OCI-LY3 (cell line): ENCODE measurements around the gene EGFLAM.

ENCODE experiments used
- H2AFZ ChIP-seq: fragments of 200-600, 300-600 bp; shearing (Covaris generic); 2 replicates; pipeline ENCODE4 v1.6.0; 2014; ENCODE audit warnings: antibody characterized with exemption, low read depth, low read length
- H3K27ac ChIP-seq: fragments of 200-600, 300-600 bp; sonication (generic); 2 replicates; pipeline ENCODE4 v1.5.1; 2014; ENCODE audit warnings: mild to moderate bottlenecking, low read length, moderate library complexity, mixed read lengths
- H3K27me3 ChIP-seq: fragments of 200-600, 300-600 bp; sonication (generic); 2 replicates; pipeline ENCODE4 v1.6.1; 2014; ENCODE audit warnings: low read depth, low read length, mixed read lengths
- H3K36me3 ChIP-seq: fragments of 200-600, 300-600 bp; sonication (generic); replicated peaks from 2 replicates; pipeline ENCODE3; 2014; ENCODE audit warnings: low read depth, low read length, mixed read lengths
- H3K4me1 ChIP-seq: fragments of 300-600, 200-600 bp; sonication (generic); 2 replicates; pipeline ENCODE4 v1.6.1; 2014; ENCODE audit warnings: low read length, mixed read lengths
- H3K4me2 ChIP-seq: fragments of 200-600, 300-600 bp; sonication (generic); 2 replicates; pipeline ENCODE4 v1.6.1; 2014; ENCODE audit warnings: low read length, mixed read lengths
- H3K4me3 ChIP-seq: fragments of 300-600, 200-600 bp; sonication (generic); 2 replicates; pipeline ENCODE4 v1.5.1; 2014; ENCODE audit warnings: antibody characterized with exemption, mild to moderate bottlenecking, low read length, moderate library complexity
- H3K79me2 ChIP-seq: fragments of 300-600, 200-600 bp; shearing (Covaris generic); 2 replicates; pipeline ENCODE4 v1.6.1; 2014; ENCODE audit warnings: mild to moderate bottlenecking, low read length, mixed read lengths
- H3K9ac ChIP-seq: fragments of 300-600, 200-600 bp; shearing (Covaris generic); 2 replicates; pipeline ENCODE4 v1.6.0; 2014; ENCODE audit warnings: mild to moderate bottlenecking, low read length, moderate library complexity
- H3K9me3 ChIP-seq: fragments of 200-600, 300-600 bp; shearing (Covaris generic); 2 replicates; pipeline ENCODE4 v1.6.1; 2014; ENCODE audit warnings: low read length, mixed read lengths; ENCODE audit not compliant: insufficient read depth
- H4K20me1 ChIP-seq: fragments of 200-600, 300-600 bp; sonication (generic); 2 replicates; pipeline ENCODE4 v1.6.1; 2016; ENCODE audit warnings: low read length, mixed read lengths; ENCODE audit not compliant: insufficient read depth
- EZH2phosphoT487 ChIP-seq: fragments of 200-600 bp; shearing (Covaris generic); IDR thresholded peaks from 2 replicates; pipeline ENCODE4 v1.6.1; 2018; ENCODE audit warnings: antibody characterized with exemption, mixed run types, low read depth
- TF ChIP-seq, protein P1 (sequence below): fragments of 200-600, 300-600 bp; sonication (generic); IDR thresholded peaks from 2 replicates; pipeline ENCODE4 v1.5.1; 2014; ENCODE audit warnings: antibody characterized with exemption, low read length, low read depth

The EGFLAM gene

DNA sequence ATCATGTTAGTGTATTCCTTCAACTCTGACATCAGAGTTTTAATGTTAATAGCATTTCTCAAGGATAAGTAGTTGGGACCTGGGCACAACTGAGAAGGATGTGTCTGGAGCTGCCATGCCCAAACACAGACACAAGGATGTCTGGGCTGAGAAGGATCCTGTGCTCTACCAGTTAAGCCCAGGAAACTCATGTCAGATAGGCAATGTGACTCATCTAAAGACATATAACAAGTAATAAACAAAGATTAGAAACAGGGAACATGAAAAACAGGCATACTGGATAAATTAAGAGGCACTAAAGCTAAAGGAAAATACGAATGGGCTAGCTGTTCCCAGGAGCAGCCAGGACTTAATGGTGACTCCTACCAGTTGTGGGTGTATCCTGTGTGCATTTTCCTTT is 9.1 kb upstream of the EGFLAM start:
- Histone ChIP-seq H3K4me2 (no peak overlapping the region), H3K4me3 (no peak overlapping the region), H3K9ac (no peak overlapping the region), H3K27ac (no peak overlapping the region), H3K36me3 (no peaks in the 10 kb centered on the region), H3K4me1 (no peaks in the 10 kb centered on the region), H4K20me1 (no peaks in the 10 kb centered on the region), H3K27me3 (no peaks in the 10 kb centered on the region), H2AFZ (no peak overlapping the region), H3K9me3 (no peaks in the 10 kb centered on the region), H3K79me2 (no peaks in the 10 kb centered on the region)
- no peak for TF ChIP-seq EZH2phosphoT487
- TF ChIP-seq, protein P1, sequence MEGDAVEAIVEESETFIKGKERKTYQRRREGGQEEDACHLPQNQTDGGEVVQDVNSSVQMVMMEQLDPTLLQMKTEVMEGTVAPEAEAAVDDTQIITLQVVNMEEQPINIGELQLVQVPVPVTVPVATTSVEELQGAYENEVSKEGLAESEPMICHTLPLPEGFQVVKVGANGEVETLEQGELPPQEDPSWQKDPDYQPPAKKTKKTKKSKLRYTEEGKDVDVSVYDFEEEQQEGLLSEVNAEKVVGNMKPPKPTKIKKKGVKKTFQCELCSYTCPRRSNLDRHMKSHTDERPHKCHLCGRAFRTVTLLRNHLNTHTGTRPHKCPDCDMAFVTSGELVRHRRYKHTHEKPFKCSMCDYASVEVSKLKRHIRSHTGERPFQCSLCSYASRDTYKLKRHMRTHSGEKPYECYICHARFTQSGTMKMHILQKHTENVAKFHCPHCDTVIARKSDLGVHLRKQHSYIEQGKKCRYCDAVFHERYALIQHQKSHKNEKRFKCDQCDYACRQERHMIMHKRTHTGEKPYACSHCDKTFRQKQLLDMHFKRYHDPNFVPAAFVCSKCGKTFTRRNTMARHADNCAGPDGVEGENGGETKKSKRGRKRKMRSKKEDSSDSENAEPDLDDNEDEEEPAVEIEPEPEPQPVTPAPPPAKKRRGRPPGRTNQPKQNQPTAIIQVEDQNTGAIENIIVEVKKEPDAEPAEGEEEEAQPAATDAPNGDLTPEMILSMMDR = no peak

DNA sequence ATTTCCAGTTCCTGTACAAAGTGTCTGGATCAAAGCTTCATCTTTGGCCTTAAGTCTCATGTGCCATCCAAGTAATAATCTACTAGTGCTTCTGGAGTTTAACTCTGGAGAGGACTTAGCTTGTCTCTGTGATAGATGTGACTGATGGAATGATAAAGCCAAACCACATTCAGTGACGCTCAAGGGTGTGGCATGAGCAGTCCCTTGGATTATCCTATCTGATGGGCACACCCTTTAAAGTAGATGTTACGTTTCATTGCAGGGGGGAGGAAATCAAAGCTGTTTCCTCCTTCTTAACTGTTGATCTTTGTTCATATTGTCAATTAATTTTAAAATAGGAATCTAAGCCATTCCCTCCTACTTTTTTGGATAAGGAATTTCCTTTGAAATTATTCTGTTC is 8.5 kb upstream of the EGFLAM start:
- Histone ChIP-seq H3K27me3 (no peaks in the 10 kb centered on the region), H3K9ac (no peak overlapping the region)

DNA sequence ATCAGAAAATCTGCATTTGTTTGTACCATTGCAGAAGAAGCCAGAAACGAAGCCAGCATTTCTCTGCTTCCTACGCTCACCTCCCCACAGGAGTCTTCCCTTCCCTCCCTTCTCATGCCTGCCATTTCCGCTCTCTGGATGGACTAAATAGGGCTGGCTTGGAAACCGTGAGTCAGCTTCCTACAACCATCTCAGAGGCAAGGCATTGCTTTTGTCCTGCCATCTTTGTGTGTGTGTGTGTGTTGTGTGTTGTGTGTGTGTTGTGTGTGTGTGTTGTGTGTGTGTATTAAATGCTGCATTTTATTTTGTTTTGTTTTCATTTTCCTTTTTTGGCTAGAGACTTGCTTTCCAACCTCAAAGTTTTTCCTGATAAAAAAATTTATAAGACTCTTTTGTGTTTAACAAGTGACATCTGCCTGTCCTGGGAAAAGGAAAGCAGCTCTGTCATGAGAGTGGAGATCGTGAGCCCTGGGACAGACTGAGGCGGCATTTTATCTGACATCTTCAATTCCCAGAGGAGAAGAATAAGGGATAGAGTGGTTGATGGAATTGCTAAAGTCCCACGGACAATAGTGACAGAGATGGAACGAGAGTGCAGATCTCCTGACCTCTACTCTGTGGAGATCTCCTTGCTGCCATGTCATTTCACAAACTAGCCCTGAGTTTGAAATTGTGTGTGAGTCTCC is 7.5 kb upstream of the EGFLAM start:
- H3K36me3 ChIP-seq = no peaks in the 10 kb centered on the region
- H4K20me1 ChIP-seq = no peaks in the 10 kb centered on the region
- H3K27me3 ChIP-seq = no peaks in the 10 kb centered on the region
- no peaks in the 10 kb centered on the region for H3K79me2 ChIP-seq
- H3K27ac ChIP-seq = no peak overlapping the region
- H3K4me2 ChIP-seq = no peak overlapping the region
- no peaks in the 10 kb centered on the region for H3K4me1 ChIP-seq
- H3K4me3 ChIP-seq = no peak overlapping the region
- no peak overlapping the region for H3K9ac ChIP-seq
- no peak for TF ChIP-seq EZH2phosphoT487
- TF ChIP-seq, protein P1 = no peak
- no peak overlapping the region for H2AFZ ChIP-seq
- H3K9me3 ChIP-seq = no peaks in the 10 kb centered on the region

More for the DNA sequence above, 8.5 kb upstream of the EGFLAM start:
- Histone ChIP-seq H3K36me3 (no peaks in the 10 kb centered on the region), H3K4me3 (no peak overlapping the region), H3K9me3 (no peaks in the 10 kb centered on the region), H3K4me1 (no peaks in the 10 kb centered on the region), H3K27ac (no peak overlapping the region), H4K20me1 (no peaks in the 10 kb centered on the region), H2AFZ (no peak overlapping the region), H3K79me2 (no peaks in the 10 kb centered on the region), H3K4me2 (no peak overlapping the region)
- TF ChIP-seq EZH2phosphoT487 = no peak
- TF ChIP-seq, protein P1 = no peak

DNA sequence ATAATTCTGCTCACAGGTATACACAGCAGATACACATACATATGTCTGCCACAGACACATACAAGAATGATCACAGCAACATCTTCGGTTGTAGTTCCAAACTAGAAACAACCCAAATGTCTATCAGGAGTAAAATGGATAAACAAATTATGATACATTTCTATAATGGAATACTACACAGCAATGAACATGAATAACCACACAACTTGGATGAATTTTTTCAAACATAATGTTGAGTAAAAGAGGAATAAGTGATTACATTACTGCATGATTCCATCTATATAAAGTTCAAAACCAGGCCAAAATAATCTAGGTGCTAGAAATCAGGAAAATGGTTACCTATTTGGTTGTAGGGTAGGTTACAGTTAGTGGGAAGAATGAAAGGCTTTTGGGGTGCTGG is 4.6 kb upstream of the EGFLAM start:
- H3K9me3 ChIP-seq = no peaks in the 10 kb centered on the region
- no peak overlapping the region for H3K9ac ChIP-seq
- no peaks in the 10 kb centered on the region for H3K79me2 ChIP-seq
- no peak overlapping the region for H3K27ac ChIP-seq
- no peaks in the 10 kb centered on the region for H3K27me3 ChIP-seq
- no peak overlapping the region for H3K4me3 ChIP-seq
- H3K36me3 ChIP-seq = no peaks in the 10 kb centered on the region
- no peak overlapping the region for H2AFZ ChIP-seq
- H4K20me1 ChIP-seq = no peaks in the 10 kb centered on the region
- no peaks in the 10 kb centered on the region for H3K4me1 ChIP-seq
- no peak overlapping the region for H3K4me2 ChIP-seq
- TF ChIP-seq EZH2phosphoT487 = no peak
- TF ChIP-seq, protein P1 = no peak
